HG03025 (cell line): ENCODE results near the gene WWC2.
"Not testable (repeated sequence)": the region's sequence is repeated elsewhere in the genome, so short reads cannot be mapped to it uniquely, and the experiment has no call there.

ENCODE experiments used
- ATAC-seq: cut with Tn5 transposase; IDR thresholded peaks from one replicate; pipeline ENCODE4 v1.9.1; 2021; ENCODE audit warnings: mild to moderate bottlenecking, moderate library complexity; ENCODE audit not compliant: unreplicated experiment, low FRiP score

WWC2 gene

DNA sequence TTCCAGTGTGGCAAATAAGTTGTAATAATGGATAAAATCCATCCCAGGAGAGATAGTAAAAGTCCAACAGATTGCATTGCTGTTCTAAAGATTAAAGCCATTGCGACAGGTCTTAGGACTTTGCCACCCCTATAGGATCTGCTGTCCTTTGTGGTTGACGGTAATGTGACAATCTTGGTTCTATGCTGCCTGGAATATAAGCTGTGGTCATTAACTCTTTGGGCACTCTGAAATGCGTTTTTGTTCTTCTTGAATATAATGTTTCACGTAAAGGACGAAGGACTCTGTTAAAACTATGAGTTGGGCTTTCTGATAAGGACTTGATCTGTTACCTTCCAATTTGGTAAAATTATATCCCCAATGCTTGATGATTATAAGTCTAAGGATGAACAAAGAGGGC lies 223.3 kb downstream of the WWC2 start, which contains the start of gene CLDN24:
Gene CLDN24 (minus strand): TSS at position 101 of the 400 bp plus-strand sequence. CDS start 0 bp downstream, at position 101.
- no peak for ATAC-seq

DNA sequence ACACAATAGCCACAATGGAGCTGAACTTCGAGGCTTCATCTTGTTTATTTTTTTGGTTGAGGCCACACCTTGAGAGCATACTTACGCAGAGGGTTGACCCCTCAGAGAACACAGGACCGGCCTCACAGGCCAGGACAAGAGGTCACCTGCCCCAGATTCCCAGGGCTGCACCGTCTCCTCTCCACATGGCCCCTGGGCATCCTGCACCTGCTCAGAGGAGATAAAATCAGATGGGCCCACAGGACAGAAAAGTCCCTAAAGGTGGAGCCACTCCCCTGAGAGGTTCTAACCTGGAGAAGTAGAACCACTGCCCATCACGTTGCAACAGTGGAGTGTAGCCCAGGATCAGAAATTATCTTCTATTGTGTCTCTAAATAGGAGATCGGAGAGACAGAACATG lies 224.2 kb downstream of the WWC2 start:
- ATAC-seq: no peak

DNA sequence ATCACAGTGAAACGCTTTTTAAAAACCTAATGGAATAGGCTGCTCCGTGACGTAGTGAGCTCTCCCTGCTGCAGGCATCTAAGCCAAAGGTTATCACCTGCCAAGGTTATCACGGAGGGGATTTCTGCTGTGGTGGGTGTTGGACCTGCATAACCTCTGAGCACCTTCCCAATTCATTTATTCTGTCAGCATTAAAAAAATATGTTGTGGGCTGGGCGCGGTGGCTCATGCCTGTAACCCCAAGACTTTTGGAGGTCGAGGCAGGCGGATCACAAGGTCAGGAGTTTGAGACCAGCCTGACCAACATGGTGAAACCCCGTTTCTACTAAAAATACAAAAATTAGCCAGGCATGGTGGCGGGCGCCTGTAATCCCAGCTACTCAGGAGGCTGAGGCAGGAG lies 225.0 kb downstream of the WWC2 start:
- ATAC-seq: not testable (repeated sequence)

DNA sequence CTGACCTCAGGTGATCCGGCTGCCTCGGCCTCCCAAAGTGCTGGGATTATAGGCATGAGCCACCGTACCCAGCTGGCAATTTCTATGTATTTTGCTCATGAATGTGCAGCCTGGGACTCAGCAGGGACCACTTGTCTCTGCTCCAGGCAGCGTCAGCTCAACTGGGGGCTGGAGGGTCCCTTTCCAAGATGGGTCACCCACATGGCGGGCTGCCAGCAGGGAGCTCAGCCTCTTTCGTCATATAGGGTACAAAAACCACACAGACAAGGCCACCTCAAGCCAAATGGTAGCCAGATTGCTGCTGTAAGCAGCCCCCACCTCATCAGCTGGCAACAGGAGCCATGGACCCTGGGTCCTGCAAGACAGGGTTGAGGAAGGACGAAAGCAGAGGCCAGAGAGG lies 225.6 kb downstream of the WWC2 start:
- ATAC-seq: no peak

DNA sequence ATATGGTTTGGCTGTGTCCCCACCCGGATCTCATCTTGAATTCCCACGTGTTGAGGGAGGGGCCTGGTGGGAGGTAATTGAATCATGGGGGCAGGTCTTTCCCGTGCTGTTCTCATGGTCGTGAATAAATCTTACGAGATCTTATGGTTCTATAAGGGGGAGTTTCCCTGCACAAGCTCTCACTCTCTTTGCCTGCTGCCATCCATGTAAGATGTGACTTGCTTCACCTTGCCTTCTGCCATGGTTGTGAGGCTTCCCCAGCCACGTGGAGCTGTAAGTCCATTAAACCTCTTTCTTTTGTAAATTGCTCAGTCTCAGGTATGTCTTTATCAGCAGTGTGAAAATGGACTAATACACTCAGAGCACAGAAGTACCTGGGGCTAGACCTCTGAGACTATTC lies 227.3 kb downstream of the WWC2 start:
- not testable (repeated sequence) for ATAC-seq

DNA sequence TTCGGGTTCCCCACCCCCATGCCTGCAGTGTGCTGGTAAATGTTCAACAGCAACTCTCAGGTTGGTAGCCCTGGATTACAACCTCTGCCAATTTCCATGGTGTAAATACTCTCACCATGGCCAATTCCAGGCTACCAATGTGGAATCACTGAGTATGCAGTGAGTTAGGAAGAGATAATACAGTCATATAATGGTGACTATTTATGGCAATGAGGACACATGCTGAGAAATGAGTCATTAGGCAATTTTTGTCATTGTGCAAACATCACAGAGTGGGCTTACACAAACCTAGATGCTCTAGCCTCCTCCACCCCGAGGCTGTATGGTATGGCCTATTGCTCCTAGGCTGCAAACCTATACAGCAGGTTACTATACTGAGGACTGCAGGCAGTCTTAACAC lies 227.8 kb downstream of the WWC2 start:
- ATAC-seq: no peak

DNA sequence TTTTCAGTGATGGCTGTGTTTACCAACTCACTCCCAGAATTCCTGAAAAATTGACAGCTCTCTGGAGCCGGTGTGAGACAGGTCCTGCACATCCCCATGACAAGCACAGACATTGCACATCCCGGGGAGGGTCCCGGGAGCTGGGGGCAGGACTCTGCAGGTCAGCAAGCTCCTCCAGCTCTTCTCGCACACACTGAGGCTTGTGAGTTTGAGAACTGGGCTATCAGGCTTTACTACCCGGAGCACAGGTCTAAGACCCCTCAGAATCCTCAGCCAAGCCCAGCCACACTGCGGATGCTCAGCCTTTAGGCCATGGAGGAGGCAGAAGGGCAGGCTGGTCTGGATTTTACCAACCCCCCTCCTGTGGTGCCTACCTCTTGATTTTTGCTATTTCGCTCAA lies 228.8 kb downstream of the WWC2 start:
- ATAC-seq: no peak

DNA sequence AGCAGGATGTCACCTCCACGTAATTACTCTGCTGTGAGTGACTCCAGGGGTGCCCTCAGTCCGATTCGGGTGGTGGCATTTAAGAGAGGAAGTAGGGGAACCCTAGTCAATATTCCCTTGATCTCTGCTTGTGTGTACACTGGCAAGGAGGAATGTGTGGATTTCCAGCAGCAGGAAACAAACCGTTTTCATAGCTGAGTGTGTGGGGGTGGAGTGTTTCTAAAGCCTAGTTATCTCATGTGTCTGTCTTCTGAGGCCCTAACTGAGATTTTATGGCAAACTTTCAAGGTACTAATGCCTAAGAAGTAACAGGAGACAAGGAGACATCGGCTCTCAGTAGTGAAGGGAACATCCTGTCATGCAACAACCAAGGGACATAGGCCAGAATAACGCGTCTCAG lies 229.8 kb downstream of the WWC2 start:
- ATAC-seq: no peak

DNA sequence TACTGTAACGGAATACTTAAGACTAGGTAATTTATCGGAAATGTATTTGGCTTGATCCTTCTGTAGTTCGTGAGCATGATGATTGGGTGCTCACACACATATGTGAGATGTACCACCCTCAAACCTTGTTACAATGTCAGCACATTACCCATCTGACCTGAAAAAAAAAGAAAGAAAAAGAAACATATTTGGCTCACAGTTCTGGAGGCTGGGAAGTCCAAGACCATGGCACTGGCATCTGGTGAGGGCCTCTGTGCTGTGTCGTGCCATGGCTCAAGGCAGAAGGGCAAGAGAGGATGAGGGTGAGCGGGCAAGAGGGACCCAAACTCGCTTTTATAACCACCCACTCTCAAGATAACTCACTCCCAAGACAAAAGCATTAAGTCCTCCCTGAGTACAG lies 230.2 kb downstream of the WWC2 start:
- ATAC-seq: no peak

DNA sequence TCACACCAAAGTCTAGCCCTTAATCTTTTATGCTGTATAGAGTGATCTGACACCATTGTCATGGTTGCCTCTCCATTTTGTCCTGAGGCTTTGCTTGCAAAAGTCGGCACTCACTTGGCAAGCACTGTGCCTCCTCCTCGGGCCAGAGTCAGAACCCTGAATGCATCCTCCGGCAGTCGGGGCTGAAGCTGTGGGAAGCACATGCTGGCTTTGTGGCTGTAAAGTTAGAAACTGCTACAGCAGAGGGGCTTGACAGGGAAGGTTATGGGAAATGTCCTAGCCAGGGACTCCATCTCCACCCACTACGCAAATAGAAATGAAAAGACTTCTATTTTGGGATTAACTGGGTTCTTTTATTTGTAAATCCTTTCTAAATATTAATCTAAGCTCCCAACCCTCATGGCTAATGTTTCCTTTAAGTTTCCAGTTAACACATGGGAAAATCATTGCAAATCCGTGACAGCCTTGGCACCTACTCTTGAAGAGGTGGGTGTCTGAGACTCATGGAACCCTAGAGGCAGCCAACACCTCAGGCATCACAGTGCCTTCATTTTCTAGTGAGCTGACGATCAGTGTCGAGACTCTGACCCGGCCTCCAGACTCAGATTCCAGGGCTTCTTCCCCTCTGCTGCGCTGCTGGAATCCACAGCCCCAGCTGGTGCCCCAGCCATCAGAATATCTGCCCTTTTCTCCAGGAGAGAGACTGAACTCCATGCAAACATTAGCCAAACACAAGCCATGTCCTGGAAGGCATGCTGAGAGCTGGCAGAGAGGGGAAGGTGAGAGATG lies 231.1 kb downstream of the WWC2 start:
- ATAC-seq: no peak

DNA sequence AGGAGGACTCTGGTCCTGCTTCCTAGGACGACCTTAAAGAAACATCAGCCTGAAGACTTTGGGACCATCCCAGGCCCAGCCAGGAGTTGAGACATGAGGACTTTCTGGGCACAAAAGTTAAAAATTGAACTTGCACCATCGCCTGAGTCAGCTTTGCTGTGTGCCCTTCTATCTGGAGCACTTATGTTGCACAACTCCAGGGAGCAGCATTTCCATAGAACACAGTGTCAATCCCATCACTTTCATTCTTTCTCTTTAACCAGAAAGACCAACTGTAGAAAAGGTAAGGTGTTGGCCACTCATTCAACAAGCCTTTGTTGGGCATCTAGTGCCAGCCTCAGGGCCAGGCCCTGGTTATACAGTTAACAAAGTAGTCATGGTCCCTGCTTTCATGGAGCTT lies 231.8 kb downstream of the WWC2 start:
- ATAC-seq: no peak

DNA sequence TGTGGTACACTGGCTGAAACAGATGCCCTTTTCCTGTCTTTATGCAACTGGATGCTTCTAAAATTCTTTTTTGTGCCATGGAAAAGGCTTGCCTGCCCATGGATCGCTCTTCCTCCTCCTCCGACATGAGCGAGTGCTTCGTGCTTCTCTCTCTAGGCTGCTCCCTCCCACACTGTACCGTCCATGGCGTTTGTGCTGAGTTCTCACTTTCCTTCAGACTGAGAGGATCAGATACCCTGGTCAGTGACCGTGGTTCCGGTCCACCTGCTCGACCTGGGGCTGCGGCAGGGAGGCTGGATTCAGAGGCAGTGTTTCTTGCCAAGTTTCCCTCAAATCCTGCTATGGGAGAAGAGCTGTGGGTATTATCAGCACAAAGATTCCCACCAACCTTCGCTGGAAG lies 233.4 kb downstream of the WWC2 start:
- ATAC-seq: no peak

DNA sequence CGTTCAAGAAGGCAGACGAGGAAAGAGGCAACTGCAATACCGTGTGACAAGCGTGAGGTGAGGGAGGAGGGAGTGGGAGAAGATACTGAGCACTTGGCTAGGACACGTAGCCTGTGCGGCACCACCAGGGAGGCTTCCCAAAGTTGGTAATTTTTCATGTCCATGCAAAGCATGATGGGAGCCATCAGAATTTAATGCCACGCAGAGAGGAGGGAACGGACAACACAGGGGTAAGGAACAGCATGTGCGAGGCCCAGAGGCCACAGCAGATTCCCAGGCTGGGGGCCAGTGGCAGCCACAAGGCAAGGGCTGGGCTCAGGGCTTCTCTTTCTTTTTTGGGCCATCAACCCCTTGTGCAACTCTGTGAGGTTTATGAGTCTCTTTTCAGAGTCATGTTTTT lies 234.1 kb downstream of the WWC2 start:
- no peak for ATAC-seq

DNA sequence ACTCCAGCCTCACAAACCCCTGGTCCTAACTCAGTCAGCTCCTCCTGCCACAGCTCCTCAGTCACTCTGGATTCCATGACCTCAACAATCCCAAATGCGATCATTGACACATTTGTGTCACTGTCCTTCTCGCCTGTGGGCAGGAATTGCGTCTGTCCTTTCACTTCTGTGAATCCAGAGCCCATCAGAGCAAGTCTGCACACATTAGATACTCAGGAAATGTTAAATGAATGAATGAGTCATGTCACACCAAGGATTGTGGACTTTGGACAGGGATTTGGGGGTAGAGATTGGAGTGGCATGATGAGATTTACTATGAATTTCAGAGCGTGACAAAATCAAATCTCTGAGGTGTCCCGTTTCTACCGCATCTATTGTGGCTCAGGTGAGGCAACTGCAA lies 234.9 kb downstream of the WWC2 start:
- ATAC-seq: no peak

DNA sequence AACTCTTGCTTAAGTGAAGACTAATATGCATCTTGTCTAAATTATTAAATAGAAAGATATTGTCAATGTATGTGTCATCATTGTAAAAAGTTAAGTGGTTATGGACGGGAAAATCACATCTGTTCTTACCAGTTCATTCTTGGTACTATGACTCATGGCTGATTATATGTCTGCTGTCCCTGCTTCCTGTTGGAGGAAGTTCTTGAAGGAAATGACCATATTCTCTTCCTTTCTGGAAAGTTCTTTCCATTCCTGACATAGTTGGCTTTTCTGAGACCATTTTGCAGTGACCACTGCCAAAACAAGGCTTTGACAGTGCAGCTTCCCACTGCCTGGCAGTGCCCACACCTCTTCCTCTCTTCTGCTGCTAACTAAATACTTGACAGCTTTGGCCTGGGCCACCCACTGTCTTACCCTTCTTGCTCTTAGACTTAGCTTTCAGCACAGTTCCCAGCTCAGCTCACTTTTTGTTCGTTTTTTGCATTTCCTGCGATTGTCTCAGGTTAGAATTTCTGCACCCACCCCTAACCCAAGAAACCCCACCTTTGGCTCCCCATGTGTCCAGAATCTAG lies 236.4 kb downstream of the WWC2 start:
- no peak for ATAC-seq

DNA sequence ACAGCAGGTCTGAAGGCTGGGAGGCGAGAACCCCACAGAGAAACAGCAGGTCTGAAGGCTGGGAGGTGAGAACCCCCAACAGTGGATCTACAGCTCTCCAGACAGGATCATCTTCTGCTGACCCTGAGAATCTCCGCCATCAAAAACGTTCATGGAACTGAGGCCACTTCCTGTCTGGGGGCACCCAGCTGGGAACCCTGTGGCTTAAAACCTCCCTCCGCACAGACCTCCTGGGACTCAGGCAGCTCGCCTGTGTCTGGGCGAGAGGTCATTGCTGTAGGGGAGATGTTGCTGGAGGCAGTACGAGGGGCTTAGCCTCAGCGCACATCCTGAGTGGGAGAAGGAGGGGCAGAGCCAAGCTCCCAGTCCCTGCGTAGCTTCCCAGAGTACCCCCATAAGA lies 238.3 kb downstream of the WWC2 start:
- ATAC-seq: no peak

DNA sequence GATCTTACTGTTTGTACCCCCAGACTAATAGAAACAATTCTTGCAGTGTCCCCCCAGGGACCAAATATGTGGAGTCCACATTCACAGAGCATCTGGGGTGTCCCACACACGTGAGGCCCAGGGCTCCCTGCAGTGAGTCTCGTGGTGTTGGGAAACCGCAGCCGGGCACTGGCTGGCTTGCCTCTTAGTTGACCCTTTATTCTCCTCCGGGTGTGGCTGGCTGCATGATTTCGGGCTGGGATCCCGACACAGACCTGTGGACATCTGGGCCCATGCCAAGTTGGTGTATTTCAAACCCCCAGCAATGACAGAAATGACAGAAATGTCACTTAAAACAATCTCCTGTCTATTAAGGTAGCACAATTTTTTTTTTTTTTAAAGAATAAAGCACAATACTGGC lies 238.8 kb downstream of the WWC2 start:
- no peak for ATAC-seq

DNA sequence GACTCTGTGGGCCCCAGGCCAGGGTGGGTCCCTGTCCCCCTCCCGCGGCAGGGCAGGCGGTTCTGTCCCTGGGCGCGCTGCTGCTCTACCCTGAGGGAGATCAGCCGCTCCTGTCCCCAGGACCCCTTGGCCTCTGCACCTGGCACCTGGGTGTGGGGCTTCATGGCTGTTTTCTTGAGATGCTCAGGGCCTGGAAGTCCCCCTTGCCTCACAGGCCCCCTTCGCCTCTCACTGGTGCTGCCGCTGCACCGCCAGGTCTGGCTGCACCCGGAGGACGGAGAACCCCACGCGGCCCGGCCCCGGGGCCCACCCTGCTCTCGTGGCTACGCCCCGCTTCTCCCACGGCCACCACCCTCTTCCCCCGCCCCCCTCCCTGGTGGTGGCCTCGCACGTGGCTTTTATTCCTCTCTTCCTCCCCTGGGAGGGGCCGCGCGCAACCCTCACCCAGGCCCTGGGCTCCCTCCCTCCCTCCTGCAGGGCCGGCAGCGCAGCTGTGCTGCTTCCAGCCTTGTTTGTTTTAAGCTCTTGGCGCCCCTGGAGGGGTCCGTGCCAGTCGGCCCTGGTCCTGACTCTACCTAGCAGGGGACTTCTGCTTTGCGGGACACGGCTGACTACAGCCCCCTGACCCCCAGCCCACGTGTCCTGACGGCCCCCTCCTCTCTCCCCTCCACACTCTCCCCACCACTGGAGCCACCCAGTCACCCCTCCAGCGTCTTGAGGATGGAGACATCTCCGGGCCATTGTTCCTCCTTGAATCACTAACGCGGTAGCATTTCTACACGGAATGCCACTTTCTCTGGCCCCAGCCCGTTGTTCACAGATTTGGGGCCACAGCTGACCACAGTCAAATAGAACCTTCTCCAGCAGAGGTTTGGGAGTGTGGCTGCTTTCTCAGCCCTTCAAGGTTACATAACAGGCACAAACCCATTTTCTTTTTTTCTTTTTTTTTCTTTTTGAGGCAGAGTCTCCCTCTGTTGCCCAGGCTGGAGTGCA lies 243.8 kb downstream of the WWC2 start:
- no peak for ATAC-seq

DNA sequence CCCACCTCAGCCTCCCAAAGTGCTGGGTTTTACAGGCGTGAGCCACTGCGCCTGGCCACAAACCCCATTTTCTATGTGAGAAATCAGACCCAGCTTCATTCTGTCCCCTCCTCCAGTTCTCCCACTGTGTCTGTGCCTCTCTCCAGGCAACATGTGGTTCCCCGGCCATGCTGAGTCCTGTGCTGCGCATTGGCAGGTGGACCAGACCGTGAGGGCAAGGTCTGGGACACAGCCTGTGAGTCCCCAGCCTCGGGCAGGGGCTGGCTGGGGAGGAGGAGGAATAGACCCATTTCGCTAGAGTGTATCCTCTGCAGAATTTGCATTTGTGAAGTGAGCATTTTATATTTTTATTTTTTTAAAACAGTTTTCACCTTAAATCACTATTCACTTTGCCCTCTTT lies 244.7 kb downstream of the WWC2 start:
- ATAC-seq: no peak

DNA sequence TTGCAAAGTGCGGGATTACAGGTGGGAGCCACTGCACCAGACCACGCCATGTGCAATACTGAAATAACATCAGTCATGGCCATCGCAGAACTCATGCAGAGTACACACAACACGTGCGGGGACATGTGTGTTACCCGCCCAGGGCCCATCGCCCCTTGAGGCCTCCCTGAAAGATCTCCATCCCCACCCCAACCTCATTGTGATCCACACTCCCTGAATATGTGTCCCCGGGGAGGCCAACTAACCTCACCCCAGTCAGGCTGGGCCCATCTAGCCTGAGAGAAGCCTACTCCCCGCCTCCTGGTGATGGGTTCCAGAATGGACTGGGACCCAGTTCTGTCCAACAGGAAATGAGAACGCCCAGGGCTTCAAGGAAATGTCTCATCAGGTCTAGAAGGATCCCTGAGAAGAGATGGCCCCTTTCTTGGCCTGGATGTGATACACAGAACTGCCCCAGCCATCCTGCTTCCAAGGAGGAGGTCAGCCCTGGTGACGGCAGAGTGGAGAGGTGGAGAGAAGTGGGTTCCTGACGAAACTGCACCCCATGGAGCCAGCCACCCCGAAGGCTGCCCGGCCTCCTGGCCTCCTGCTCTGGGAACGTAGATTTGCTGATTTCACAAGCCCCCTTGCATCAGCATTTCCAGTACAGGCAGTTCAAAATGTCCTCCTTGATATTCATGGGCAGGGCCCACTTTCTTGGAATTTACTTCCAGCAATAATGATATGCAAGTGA lies 245.6 kb downstream of the WWC2 start:
- ATAC-seq: no peak

DNA sequence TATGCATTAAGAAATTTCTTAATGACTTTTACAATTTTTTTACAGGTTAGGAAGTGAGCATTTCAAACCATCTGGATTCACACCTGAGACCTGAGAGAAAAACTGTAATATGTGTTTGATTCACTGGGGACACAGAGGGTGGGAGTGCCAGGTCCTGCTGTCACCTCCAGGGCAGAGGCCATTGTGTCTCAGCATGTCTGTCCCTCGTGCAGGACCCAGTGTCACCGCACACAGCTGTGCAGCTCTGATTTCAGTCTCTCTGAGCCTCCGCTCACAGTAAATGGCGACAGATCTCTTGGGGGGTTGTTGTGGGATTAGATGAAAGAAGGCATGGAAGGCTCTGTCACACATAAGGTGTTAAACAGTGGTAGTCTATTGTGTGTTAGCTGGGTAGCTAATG lies 246.2 kb downstream of the WWC2 start:
- no peak for ATAC-seq
